Calu3 (cell line): ENCODE results near the gene GPC1. TPM values are rescaled to one million over a fixed set of nuclear protein-coding genes. Genes with fewer than 3 reads are reported as not detected.

Source experiments
- BruUV-seq: library from RNA; stranded (reverse); fragments of 400-500 nt; replicated peaks from 2 replicates; lab custom pipeline; 2021; lab: Mats Ljungman, UMichigan
- CTCF ChIA-PET: fragments of 300-600 bp; sonication (Branson Sonifier 250); formaldehyde crosslinking; loops from one replicate; lab custom pipeline; 2022; ENCODE audit warnings: antibody characterized with exemption; lab: Charles Lee
- DNase-seq: peaks from one replicate; pipeline ENCODE4 v3.0.0; 2022
- H3K27ac Mint-ChIP-seq: one replicate; pipeline ENCODE4 v1.8.0; 2022; ENCODE audit warnings: mixed read lengths; ENCODE audit not compliant: unreplicated experiment
- H3K27me3 Mint-ChIP-seq: one replicate; pipeline ENCODE4 v1.8.0; 2022; ENCODE audit warnings: mixed read lengths; ENCODE audit not compliant: unreplicated experiment
- H3K36me3 Mint-ChIP-seq: one replicate; pipeline ENCODE4 v1.8.0; 2022; ENCODE audit warnings: mild to moderate bottlenecking, moderate library complexity, mixed read lengths; ENCODE audit not compliant: insufficient read depth, unreplicated experiment
- H3K4me1 Mint-ChIP-seq: one replicate; pipeline ENCODE4 v1.8.0; 2022; ENCODE audit warnings: mild to moderate bottlenecking, low read depth, mixed read lengths; ENCODE audit not compliant: unreplicated experiment
- H3K4me3 Mint-ChIP-seq: one replicate; pipeline ENCODE4 v1.8.0; 2022; ENCODE audit warnings: mild to moderate bottlenecking, low read depth, moderate library complexity, mixed read lengths; ENCODE audit not compliant: unreplicated experiment
- H3K9me3 Mint-ChIP-seq: one replicate; pipeline ENCODE4 v1.8.0; 2022; ENCODE audit warnings: low read depth, mixed read lengths; ENCODE audit not compliant: unreplicated experiment
- CTCF ChIP-seq: fragments of 200-600 bp; IDR thresholded peaks from one replicate; pipeline ENCODE4 v1.8.0; 2022; ENCODE audit warnings: antibody characterized with exemption; ENCODE audit not compliant: unreplicated experiment
- intact Hi-C: fragments of 100-400 bp; cut with micrococcal nuclease; formaldehyde crosslinking; loops from one replicate; pipeline ENCODE4 v1.10.0; 2022; ENCODE audit not compliant: unreplicated experiment
- total RNA-seq: library from RNA; stranded (reverse); gene quantifications from 2 replicates; pipeline ENCODE4 v1.2.3, GENCODE V29; 2022

Gene GPC1
- total RNA-seq, 1 experiment from 2014 or later = 51.5 TPM

- BruUV-seq = no TSS peak
- intact Hi-C loops = loop anchor here (10.0 kb wide), 1 partner anchor 131 kb away; no protein-coding TSS in a partner anchor
- CTCF ChIA-PET = interaction anchor here (0.6 to 0.8 kb wide), 3 partner anchors 55 to 203 kb away, joined by 3 to 5 read pairs (median 3); no protein-coding TSS in a partner anchor
- peaks cover 45% of the 10 kb centered on the region for H3K36me3 Mint-ChIP-seq
- H3K27ac Mint-ChIP-seq = no peak overlapping the region
- peak overlapping the region; percentile 75 for H3K4me3 Mint-ChIP-seq
- no peak for TF ChIP-seq CTCF
- H3K4me1 Mint-ChIP-seq = peaks cover 21% of the 10 kb centered on the region
- no peaks in the 10 kb centered on the region for H3K9me3 Mint-ChIP-seq
- no peak for DNase-seq
- H3K27me3 Mint-ChIP-seq = peaks cover 14% of the 10 kb centered on the region
These were observed 652 bp downstream of the GPC1 start for GRCh38 chr2:240435948-240436682.

GRCh38 chr2:240436683-240437550, 1.5 kb downstream of the GPC1 start:
- CTCF ChIA-PET = interaction anchor here (0.6 to 0.8 kb wide), 3 partner anchors 55 to 204 kb away, joined by 3 to 5 read pairs (median 3); no protein-coding TSS in a partner anchor
- intact Hi-C loops = loop anchor here (10.0 kb wide), 1 partner anchor 132 kb away; no protein-coding TSS in a partner anchor
- Mint-ChIP-seq H3K36me3 (peaks cover 45% of the 10 kb centered on the region), H3K4me1 (peaks cover 21% of the 10 kb centered on the region), H3K4me3 (peak overlapping the region; percentile 75), H3K27ac (no peak overlapping the region), H3K9me3 (no peaks in the 10 kb centered on the region), H3K27me3 (peaks cover 13% of the 10 kb centered on the region)
- no peak for DNase-seq
- BruUV-seq = TSS peak; percentile 65
- no peak for TF ChIP-seq CTCF

GRCh38 chr2:240437551-240437860, 2.0 kb downstream of the GPC1 start:
- no peaks in the 10 kb centered on the region for H3K9me3 Mint-ChIP-seq
- CTCF ChIA-PET = no interaction called here
- peaks cover 7% of the 10 kb centered on the region for H3K27me3 Mint-ChIP-seq
- no TSS peak for BruUV-seq
- intact Hi-C loops = loop anchor here (10.0 kb wide), 1 partner anchor 133 kb away; no protein-coding TSS in a partner anchor
- TF ChIP-seq CTCF = no peak
- peaks cover 41% of the 10 kb centered on the region for H3K36me3 Mint-ChIP-seq
- DNase-seq = no peak
- peak overlapping the region; percentile 75 for H3K4me3 Mint-ChIP-seq
- peaks cover 21% of the 10 kb centered on the region for H3K4me1 Mint-ChIP-seq
- H3K27ac Mint-ChIP-seq = no peak overlapping the region
